Vagina (tissue), 2 donors: ENCODE measurements around the gene LRCH1. TPM values are rescaled to one million over a fixed set of nuclear protein-coding genes. Genes with fewer than 3 reads are reported as not detected.
A peak's percentile ranks its signal among the peaks of the same experiment; 100 is the strongest.

Source experiments
- DNase-seq, 2 donors: peaks; one replicate each; pipeline ENCODE4 v3.0.0-alpha.2; 2017; ENCODE audit errors: extremely low spot score in 2 of 2
- H3K27ac ChIP-seq: fragments of 200-600 bp; sonication (generic); one replicate; pipeline ENCODE4 v1.5.1; 2019
- H3K27me3 ChIP-seq: fragments of 200-600 bp; sonication (generic); one replicate; pipeline ENCODE4 v1.5.1; 2019
- H3K36me3 ChIP-seq, 2 donors: fragments of 200-600 bp; sonication (generic); one replicate each; pipeline ENCODE4 v1.5.1; 2017 to 2019
- H3K4me1 ChIP-seq: fragments of 200-600 bp; sonication (generic); one replicate; pipeline ENCODE4 v1.5.1; 2019
- H3K4me3 ChIP-seq, 2 donors: fragments of 200-600 bp; sonication (generic); 1 replicate in 1 of 2; 2 replicates in 1 of 2; pipeline ENCODE4 v1.5.1; 2016 to 2019
- H3K9me3 ChIP-seq: fragments of 200-600 bp; sonication (generic); one replicate; pipeline ENCODE4 v1.5.1; 2019
- CTCF ChIP-seq, 3 experiments: fragments of 450-650 bp in 2 of 3; fragments of 200-600 bp in 1 of 3; sonication (generic) in 1 of 3; IDR thresholded peaks; one replicate each; pipeline ENCODE4 v1.5.1; 2017 to 2019; ENCODE audit warnings: antibody characterized with exemption in 3 of 3, mild to moderate bottlenecking in 2 of 3, moderate library complexity in 2 of 3
- POLR2A ChIP-seq, 2 donors: fragments of 450-650 bp; IDR thresholded peaks; one replicate each; pipeline ENCODE4 v1.6.1; 2017; ENCODE audit warnings: antibody characterized with exemption in 2 of 2, mild to moderate bottlenecking in 2 of 2, moderate library complexity in 2 of 2
- POLR2AphosphoS5 ChIP-seq, 2 donors: sonication (generic); formaldehyde crosslinking; IDR thresholded peaks; one replicate each; pipeline ENCODE4 v1.9.0; 2017; ENCODE audit warnings: antibody characterized with exemption in 2 of 2, mild to moderate bottlenecking in 2 of 2, low read depth in 1 of 2; ENCODE audit not compliant: insufficient read depth in 1 of 2
- intact Hi-C: fragments of 100-400 bp; cut with DNase I; formaldehyde crosslinking; loops from one replicate; pipeline ENCODE4 v1.15.1; 2023
- total RNA-seq: library from RNA; depleted of rRNA; stranded (reverse); fragments of >200 nt; gene quantifications from one replicate; pipeline ENCODE4 v1.2.3, GENCODE V29; 2016

Gene LRCH1
- total RNA-seq, 1 donor from 2014 or later: 21.4 TPM

DNA sequence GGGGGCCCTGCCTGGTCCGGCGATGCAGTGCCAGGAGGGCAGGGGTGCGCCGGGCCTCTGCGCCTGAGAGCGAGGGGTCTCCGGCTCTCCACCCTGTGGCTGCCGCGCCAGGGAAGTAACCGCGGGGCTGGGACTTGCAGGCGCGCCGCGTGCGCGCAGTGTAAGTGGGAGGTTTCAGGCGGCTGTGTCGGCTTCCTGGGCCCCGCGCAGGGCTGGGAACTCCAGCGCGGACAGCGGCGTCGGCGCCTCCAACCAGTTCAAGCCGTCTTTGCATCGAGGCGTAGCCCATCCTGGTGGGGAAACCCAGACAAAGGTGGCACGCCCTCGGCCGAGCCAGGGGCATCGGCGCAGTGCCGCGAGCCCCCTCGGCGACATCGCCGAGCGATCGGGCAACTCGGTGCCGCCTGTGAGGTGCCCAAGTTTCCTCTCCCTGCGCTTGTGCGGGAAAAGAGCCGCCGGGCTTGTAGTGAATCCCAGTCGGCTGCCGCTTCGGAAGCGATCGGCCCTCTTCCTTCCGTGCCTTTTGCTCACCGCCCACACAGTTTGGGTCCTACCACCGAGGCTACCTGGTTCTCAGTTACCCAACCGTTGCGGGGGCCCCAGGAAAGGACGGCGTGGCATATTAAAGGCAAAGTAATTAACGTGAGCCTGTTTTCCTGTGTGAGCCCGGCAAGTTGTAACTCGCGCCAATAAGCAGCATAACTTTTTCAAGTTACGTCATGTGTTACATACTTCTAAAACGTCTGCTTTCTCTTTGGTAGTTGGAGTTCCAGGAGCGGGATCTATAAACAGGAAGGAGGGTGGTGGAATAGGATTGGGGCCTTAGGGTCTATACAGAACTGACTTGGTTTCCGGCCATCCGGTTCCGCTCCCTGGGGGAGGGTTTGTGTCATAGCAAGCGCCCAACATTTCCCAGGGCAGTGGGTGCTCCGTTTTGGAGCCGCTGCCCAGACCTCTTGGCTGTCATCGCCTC, 1.2 kb downstream of the LRCH1 start:
- H3K27me3 ChIP-seq: no peaks in the 10 kb centered on the region
- H3K36me3 ChIP-seq: no peaks in the 10 kb centered on the region
- H3K4me1 ChIP-seq: peaks cover 32% of the 10 kb centered on the region
- peak; percentile 58 to 79 for TF ChIP-seq POLR2AphosphoS5 (IDR thresholded peaks at IDR 0.05; ENCODE audit: insufficient read depth in 1 of 2, low read depth in 1 of 2)
- TF ChIP-seq POLR2A (IDR thresholded peaks at IDR 0.05): no peak
- TF ChIP-seq CTCF (IDR thresholded peaks at IDR 0.05): peak in 1 of 3 experiments; percentile 25
- H3K4me3 ChIP-seq: peak overlapping the region; percentile 74 to 99
- peak overlapping the region; percentile 97 for H3K27ac ChIP-seq
- no peak for DNase-seq
- H3K9me3 ChIP-seq: no peaks in the 10 kb centered on the region
- intact Hi-C loops: loop anchor here (5.0 to 10.0 kb wide), 2 partner anchors 59 to 168 kb away; no protein-coding TSS in a partner anchor

DNA sequence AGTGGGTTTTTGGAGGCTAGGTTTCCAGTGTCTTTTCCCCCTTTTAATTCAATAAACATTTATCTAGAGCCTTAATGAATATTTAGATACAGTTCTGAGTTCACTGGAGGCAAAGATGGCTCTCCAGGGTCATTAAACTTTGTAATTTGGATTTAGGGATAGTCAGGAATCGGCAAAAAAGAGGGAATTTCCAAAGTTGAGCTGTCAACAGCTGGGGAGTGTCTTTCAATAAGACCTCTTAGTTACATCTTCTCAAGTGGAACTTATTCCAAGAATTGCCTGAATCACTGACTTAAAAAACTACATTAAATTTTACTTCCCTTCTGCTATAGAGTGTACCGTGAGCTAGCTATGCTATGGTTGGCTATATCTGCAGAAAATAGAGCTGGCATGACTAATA, 2.0 kb downstream of the LRCH1 start:
- peak overlapping the region; percentile 74 to 99 for H3K4me3 ChIP-seq
- H3K27ac ChIP-seq: peak overlapping the region; percentile 97
- no peaks in the 10 kb centered on the region for H3K9me3 ChIP-seq
- no peaks in the 10 kb centered on the region for H3K36me3 ChIP-seq
- H3K4me1 ChIP-seq: peaks cover 38% of the 10 kb centered on the region
- no peaks in the 10 kb centered on the region for H3K27me3 ChIP-seq
- intact Hi-C loops: loop anchor here (5.0 to 10.0 kb wide), 2 partner anchors 60 to 167 kb away; no protein-coding TSS in a partner anchor
- no peak for TF ChIP-seq POLR2A (IDR thresholded peaks at IDR 0.05)
- no peak for TF ChIP-seq POLR2AphosphoS5 (IDR thresholded peaks at IDR 0.05; ENCODE audit: insufficient read depth in 1 of 2, low read depth in 1 of 2)
- TF ChIP-seq CTCF (IDR thresholded peaks at IDR 0.05): no peak
- DNase-seq: no peak

DNA sequence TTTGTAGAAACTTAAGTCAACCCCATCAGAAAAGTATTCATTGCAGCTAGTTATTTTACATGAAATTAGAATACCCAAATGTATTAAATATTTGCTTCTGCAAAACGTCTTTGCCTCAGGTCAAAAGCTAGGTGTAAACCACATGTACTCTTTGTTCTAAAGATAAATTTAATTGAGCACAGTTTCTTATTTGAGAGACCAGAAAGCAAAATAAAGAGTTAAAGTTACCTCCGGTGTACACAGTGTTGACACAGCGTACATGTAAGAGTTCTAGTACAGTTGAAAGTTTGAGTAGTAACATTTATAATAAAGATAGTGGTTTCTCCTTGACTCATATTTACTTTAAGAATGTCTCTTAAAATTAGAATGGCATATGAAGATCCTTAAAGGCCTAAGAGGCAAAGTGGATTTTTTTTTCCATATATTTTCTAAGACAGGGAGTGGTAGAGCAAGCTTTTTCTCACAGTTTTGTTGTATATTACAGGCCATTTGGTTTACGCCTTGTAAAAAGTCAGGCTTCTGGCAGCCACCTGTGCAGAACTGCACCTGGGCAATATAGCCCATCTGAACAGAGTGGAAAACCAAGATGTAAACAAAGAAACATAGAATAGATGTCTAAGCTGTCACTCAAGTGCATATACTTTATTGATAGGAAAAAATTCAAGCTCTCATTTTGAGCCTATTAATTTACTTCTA, 2.9 kb downstream of the LRCH1 start:
- TF ChIP-seq POLR2A (IDR thresholded peaks at IDR 0.05): no peak
- no peak for TF ChIP-seq POLR2AphosphoS5 (IDR thresholded peaks at IDR 0.05; ENCODE audit: insufficient read depth in 1 of 2, low read depth in 1 of 2)
- TF ChIP-seq CTCF (IDR thresholded peaks at IDR 0.05): no peak
- Histone ChIP-seq H3K4me3 (no peak overlapping the region), H3K27ac (no peak overlapping the region), H3K9me3 (no peaks in the 10 kb centered on the region), H3K27me3 (no peaks in the 10 kb centered on the region), H3K4me1 (peaks cover 47% of the 10 kb centered on the region), H3K36me3 (no peaks in the 10 kb centered on the region)
- no peak for DNase-seq
- intact Hi-C loops: loop anchor here (10.0 kb wide), 1 partner anchor 61 kb away; no protein-coding TSS in a partner anchor

DNA sequence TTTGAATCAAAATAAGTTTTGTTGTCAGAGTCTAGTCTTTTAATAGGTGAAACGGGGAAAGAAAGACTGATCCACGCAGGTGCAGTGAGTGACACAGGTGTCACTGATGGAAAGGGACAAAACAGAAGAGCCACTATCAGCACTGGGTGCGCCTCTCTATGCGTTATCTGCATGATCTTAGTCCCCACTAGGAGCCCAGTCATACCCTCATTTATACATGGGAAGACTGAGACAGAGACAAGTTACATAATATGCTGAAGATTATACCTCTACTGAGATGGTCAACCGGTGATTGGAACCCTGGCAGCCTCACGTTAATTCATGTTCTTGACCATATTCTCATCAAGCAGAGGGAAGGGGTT, 3.4 kb downstream of the LRCH1 start:
- Histone ChIP-seq H3K27me3 (no peaks in the 10 kb centered on the region), H3K4me3 (no peak overlapping the region), H3K27ac (no peak overlapping the region), H3K36me3 (no peaks in the 10 kb centered on the region), H3K4me1 (peaks cover 47% of the 10 kb centered on the region), H3K9me3 (no peaks in the 10 kb centered on the region)
- TF ChIP-seq CTCF (IDR thresholded peaks at IDR 0.05): no peak
- no peak for TF ChIP-seq POLR2AphosphoS5 (IDR thresholded peaks at IDR 0.05; ENCODE audit: insufficient read depth in 1 of 2, low read depth in 1 of 2)
- no peak for TF ChIP-seq POLR2A (IDR thresholded peaks at IDR 0.05)
- intact Hi-C loops: loop anchor here (10.0 kb wide), 1 partner anchor 62 kb away; no protein-coding TSS in a partner anchor
- DNase-seq: no peak
